H1 (cell line): ENCODE data around the gene TXNDC16. TPM values are rescaled to one million over a fixed set of nuclear protein-coding genes. Genes with fewer than 3 reads are reported as not detected.

ENCODE experiments used
- CTCF ChIA-PET: fragments of 300-600 bp; sonication (Branson Sonifier 250); formaldehyde crosslinking; loops from one replicate; lab custom pipeline; 2021; ENCODE audit not compliant: partially characterized antibody; lab: Charles Lee
- POLR2A ChIA-PET: fragments of 300-600 bp; sonication (Branson Sonifier 250); formaldehyde crosslinking; loops from one replicate; lab custom pipeline; 2021; ENCODE audit warnings: inconsistent platforms; ENCODE audit not compliant: partially characterized antibody; lab: Charles Lee
- DNase-seq, 2 experiments: peaks; one replicate each; pipeline versions ENCODE4 v3.0.0 to v3.0.0-alpha.2; 2010 to 2022; ENCODE audit warnings: low spot score in 2 of 2, low read depth in 1 of 2, mixed read lengths in 1 of 2
- FAIRE-seq: peaks from 2 replicates; lab custom pipeline; 2011; peaks lifted over from hg19 to GRCh38; lab: Jason Lieb, UNC
- H2AFZ ChIP-seq: 2 replicates; pipeline ENCODE4 v1.8.1; 2012; ENCODE audit warnings: low read length, inconsistent platforms
- H2AK5ac ChIP-seq: 2 replicates; pipeline ENCODE4 v1.6.1; 2013; ENCODE audit warnings: low read depth, low read length
- H2BK120ac ChIP-seq: replicated peaks from 2 replicates; pipeline ENCODE3; 2013; ENCODE audit warnings: low read depth, low read length, inconsistent platforms
- H2BK12ac ChIP-seq: 2 replicates; pipeline ENCODE4 v1.6.1; 2013; ENCODE audit warnings: low read depth, low read length
- H2BK15ac ChIP-seq: 2 replicates; pipeline ENCODE4 v1.6.1; 2013; ENCODE audit warnings: low read length
- H2BK20ac ChIP-seq: 2 replicates; pipeline ENCODE4 v1.6.1; 2013; ENCODE audit warnings: low read length
- H2BK5ac ChIP-seq: 2 replicates; pipeline ENCODE4 v1.6.1; 2013; ENCODE audit warnings: low read depth, low read length
- H3K14ac ChIP-seq: 2 replicates; pipeline ENCODE4 v1.6.1; 2013; ENCODE audit warnings: inconsistent platforms; ENCODE audit not compliant: insufficient read length
- H3K18ac ChIP-seq: 2 replicates; pipeline ENCODE4 v1.6.1; 2013; ENCODE audit warnings: low read length; ENCODE audit errors: extremely low read depth
- H3K23ac ChIP-seq: 2 replicates; pipeline ENCODE4 v1.6.1; 2013; ENCODE audit warnings: inconsistent platforms; ENCODE audit not compliant: insufficient read length
- H3K23me2 ChIP-seq: 2 replicates; pipeline ENCODE4 v1.6.1; 2013; ENCODE audit warnings: low read depth, low read length
- H3K27ac ChIP-seq: 2 replicates; pipeline ENCODE4 v1.6.1; 2011; ENCODE audit warnings: low read depth, low read length, inconsistent platforms
- H3K27me3 ChIP-seq, 4 experiments: replicated peaks in 1 of 4; 1 replicate in 1 of 4; 2 replicates in 3 of 4; pipeline versions ENCODE4 v1.6.1 to v1.8.1; 2011 to 2013; ENCODE audit warnings: low read length in 3 of 4, mild to moderate bottlenecking in 3 of 4, inconsistent platforms in 2 of 4, mixed read lengths in 2 of 4, moderate library complexity in 1 of 4; ENCODE audit not compliant: control insufficient read depth in 3 of 4, insufficient read depth in 3 of 4; ENCODE audit errors: extremely low read depth in 1 of 4
- H3K36me3 ChIP-seq, 4 experiments: 2 replicates each; pipeline versions ENCODE4 v1.6.1 to v1.8.1; 2011 to 2013; ENCODE audit warnings: mild to moderate bottlenecking in 4 of 4, low read length in 3 of 4, moderate library complexity in 2 of 4, control low read depth in 1 of 4, inconsistent platforms in 1 of 4; ENCODE audit not compliant: insufficient read depth in 4 of 4, control insufficient read depth in 2 of 4
- H3K4ac ChIP-seq: replicated peaks from 2 replicates; pipeline ENCODE3; 2013; ENCODE audit warnings: low read length, low read depth, mixed read lengths, inconsistent platforms; ENCODE audit not compliant: insufficient read length
- H3K4me1 ChIP-seq, 4 experiments: replicated peaks in 1 of 4; 1 replicate in 1 of 4; 2 replicates in 3 of 4; pipeline versions ENCODE4 v1.6.1 to v1.8.1; 2011 to 2013; ENCODE audit warnings: low read length in 3 of 4, inconsistent platforms in 2 of 4, mixed read lengths in 1 of 4; ENCODE audit not compliant: insufficient read depth in 4 of 4, control insufficient read depth in 3 of 4
- H3K4me2 ChIP-seq, 2 experiments: 2 replicates each; pipeline versions ENCODE4 v1.6.1 to v1.8.1; 2011 to 2013; ENCODE audit warnings: low read depth in 2 of 2, low read length in 2 of 2, control low read depth in 1 of 2, inconsistent platforms in 1 of 2, mild to moderate bottlenecking in 1 of 2; ENCODE audit not compliant: insufficient read depth in 1 of 2
- H3K4me3 ChIP-seq, 4 experiments: fragments of 200-600, 300-600 bp in 1 of 4; sonication (generic), shearing (Covaris generic), sonication (Bioruptor Twin) in 1 of 4; 2 replicates each; pipeline versions ENCODE4 v1.5.1 to v1.8.1; 2011 to 2016; ENCODE audit warnings: low read length in 4 of 4, low read depth in 3 of 4, control low read depth in 2 of 4, inconsistent platforms in 2 of 4, mild to moderate bottlenecking in 2 of 4, mixed read lengths in 1 of 4, moderate library complexity in 1 of 4; ENCODE audit not compliant: insufficient read depth in 2 of 4; ENCODE audit errors: extremely low read depth in 1 of 4
- H3K56ac ChIP-seq: replicated peaks from 2 replicates; pipeline ENCODE3; 2013; ENCODE audit warnings: low read depth, mild to moderate bottlenecking, mixed read lengths, low read length, inconsistent platforms; ENCODE audit not compliant: insufficient read length
- H3K79me1 ChIP-seq: 2 replicates; pipeline ENCODE4 v1.6.1; 2013; ENCODE audit warnings: low read depth, low read length, control low read depth
- H3K79me2 ChIP-seq, 2 experiments: 2 replicates each; pipeline versions ENCODE4 v1.6.1 to v1.8.1; 2012 to 2013; ENCODE audit warnings: low read length in 2 of 2, mild to moderate bottlenecking in 2 of 2, inconsistent platforms in 1 of 2; ENCODE audit not compliant: insufficient read depth in 2 of 2, control insufficient read depth in 1 of 2
- H3K9ac ChIP-seq, 4 experiments: replicated peaks in 1 of 4; 1 replicate in 1 of 4; 2 replicates in 3 of 4; pipeline versions ENCODE4 v1.6.1 to v1.8.1; 2011 to 2013; ENCODE audit warnings: low read depth in 3 of 4, low read length in 3 of 4, control low read depth in 2 of 4, mild to moderate bottlenecking in 2 of 4, moderate library complexity in 2 of 4, inconsistent platforms in 1 of 4; ENCODE audit errors: extremely low read depth in 1 of 4
- H3K9me3 ChIP-seq, 2 experiments: 2 replicates each; pipeline versions ENCODE4 v1.6.1 to v1.8.1; 2012 to 2013; ENCODE audit warnings: mild to moderate bottlenecking in 2 of 2, moderate library complexity in 2 of 2, control low read depth in 1 of 2, inconsistent platforms in 1 of 2, low read depth in 1 of 2, low read length in 1 of 2, mixed read lengths in 1 of 2; ENCODE audit not compliant: insufficient read depth in 2 of 2
- H4K20me1 ChIP-seq, 2 experiments: replicated peaks in 1 of 2; 2 replicates each; pipeline versions ENCODE3 to v1.8.1; 2011 to 2013; ENCODE audit warnings: inconsistent platforms in 2 of 2, low read length in 2 of 2, mild to moderate bottlenecking in 1 of 2; ENCODE audit not compliant: insufficient read depth in 2 of 2, control insufficient read depth in 1 of 2
- H4K5ac ChIP-seq: 2 replicates; pipeline ENCODE4 v1.6.1; 2013; ENCODE audit warnings: low read length, low read depth, mixed read lengths, inconsistent platforms; ENCODE audit not compliant: insufficient read length
- H4K8ac ChIP-seq: 2 replicates; pipeline ENCODE4 v1.8.0; 2013; ENCODE audit warnings: mild to moderate bottlenecking, moderate library complexity, low read length, inconsistent platforms; ENCODE audit not compliant: insufficient read depth; ENCODE audit errors: extremely low read depth
- H4K91ac ChIP-seq: replicated peaks from 2 replicates; pipeline ENCODE3; 2013; ENCODE audit warnings: low read length, mixed read lengths, inconsistent platforms; ENCODE audit not compliant: insufficient read length
- EP300 ChIP-seq, 2 experiments: IDR thresholded peaks; 1 replicate in 1 of 2; 2 replicates in 1 of 2; pipeline ENCODE4 v1.6.1; 2011 to 2012; ENCODE audit warnings: low read depth in 2 of 2, low read length in 2 of 2, mild to moderate bottlenecking in 2 of 2, borderline replicate concordance in 1 of 2, inconsistent platforms in 1 of 2, moderate library complexity in 1 of 2
- USF2 ChIP-seq: IDR thresholded peaks from 2 replicates; pipeline ENCODE4 v1.6.1; 2011; ENCODE audit warnings: low read length, improper control_type of control experiment
- WGBS, 2 experiments: shearing (Covaris generic) in 1 of 2; methylation state at CpG; one replicate each; pipeline versions ENCODE4 v1.1.6 to v1.1.7; 2013 to 2015; ENCODE audit warnings: low lambda C conversion rate in 2 of 2, mixed read lengths in 2 of 2, inconsistent platforms in 1 of 2, low coverage in 1 of 2, missing lambda C conversion rate in 1 of 2; ENCODE audit not compliant: insufficient replicate concordance in 2 of 2, insufficient coverage in 1 of 2, insufficient read length in 1 of 2; ENCODE audit errors: extremely low coverage in 1 of 2, missing lambda C conversion rate in 1 of 2; 5-methylcytosine and 5-hydroxymethylcytosine counted together
- polyA plus RNA-seq, 7 experiments: library from polyadenylated mRNA; depleted of rRNA in 3 of 7; stranded (reverse) in 5 of 7; unstranded in 2 of 7; fragments of >200 nt in 5 of 7; fragments of 200-250 nt in 2 of 7; gene quantifications; 1 replicate in 5 of 7; 2 replicates in 1 of 7; 4 replicates in 1 of 7; pipeline versions ENCODE4 v1.2.1 to v1.2.3, GENCODE V29; 2011 to 2013; ENCODE audit warnings: missing spikeins in 2 of 7, mixed read lengths in 2 of 7
- total RNA-seq: library from RNA; stranded (reverse); fragmentation: NEBNext Ultra II Directional; extraction: Animal tissue kit (Norgen Biotek cat#: 25700); gene quantifications from 2 replicates; pipeline ENCODE4 v1.2.1, GENCODE V29; 2021

The TXNDC16 gene
- total and polyA plus RNA-seq, 2 of the 8 experiments (the other 6 are each of a cell fraction or from before 2014, with no cell fraction given), result 6.7 to 14.3 TPM

DNA sequence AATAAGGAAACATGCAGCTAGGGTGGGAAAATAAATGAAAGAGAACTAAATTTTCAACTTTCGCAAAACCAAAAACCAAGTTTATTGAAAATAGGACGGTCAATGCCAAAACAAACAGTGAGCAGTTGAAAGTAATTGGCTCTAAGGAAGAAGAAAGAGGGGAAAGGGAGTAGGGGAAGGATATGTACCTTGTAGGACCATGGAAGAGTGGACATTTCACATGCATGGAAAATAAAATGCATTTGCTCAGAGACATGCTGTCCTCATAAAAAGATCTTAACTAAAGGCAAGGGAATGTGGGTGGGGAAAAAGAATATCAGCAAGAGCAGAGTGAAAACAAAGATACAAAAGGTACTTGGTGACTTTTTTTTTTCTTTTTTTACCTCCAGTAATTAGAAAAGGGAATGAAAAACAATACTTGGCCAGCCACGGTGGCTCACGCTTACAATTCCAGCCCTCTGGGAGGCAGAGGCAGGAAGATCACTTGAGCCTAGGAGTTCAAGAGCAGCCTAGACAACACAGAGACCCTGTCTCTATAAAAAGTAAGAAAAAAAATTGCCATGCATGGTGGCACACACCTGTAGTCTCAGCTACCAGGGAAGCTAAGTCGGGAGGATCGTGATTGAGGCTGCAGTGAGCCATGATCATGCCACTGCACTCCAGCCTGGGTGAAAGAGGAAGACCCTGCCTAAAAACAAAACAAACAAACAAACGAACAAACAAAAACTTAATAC is 6.6 kb downstream of the TXNDC16 start:
- Histone ChIP-seq H2BK12ac (no peak overlapping the region), H3K14ac (no peak overlapping the region), H3K36me3 (peaks cover 0 to 4% (median 0%) of the 10 kb centered on the region in 4 experiments; a peak in 1 of 8 replicates), H3K4me2 (peak overlapping the region in 1 of 2 experiments; percentile 33; a peak in 1 of 4 replicates), H2BK120ac (no peak overlapping the region), H2AFZ (no peak overlapping the region), H3K4ac (no peak overlapping the region), H2BK5ac (no peak overlapping the region), H3K79me2 (peaks cover 0 to 24% of the 10 kb centered on the region in 2 experiments; a peak in 2 of 4 replicates), H3K18ac (no peak overlapping the region), H4K5ac (no peak overlapping the region), H4K20me1 (peaks cover 0 to 2% of the 10 kb centered on the region in 2 experiments), H3K9ac (no peak overlapping the region), H4K91ac (no peak overlapping the region), H3K23ac (no peak overlapping the region), H3K4me1 (peaks cover 0 to 5% (median 2%) of the 10 kb centered on the region in 4 experiments; a peak in 2 of 7 replicates), H2AK5ac (no peak overlapping the region), H3K27me3 (no peaks in the 10 kb centered on the region), H2BK15ac (no peak overlapping the region), H3K9me3 (no peaks in the 10 kb centered on the region), H3K23me2 (no peaks in the 10 kb centered on the region; the same call in 1 of the 2 replicates), H3K79me1 (no peaks in the 10 kb centered on the region; the same call in none of the 2 replicates), H3K4me3 (no peak overlapping the region; a peak in 1 of 8 replicates), H4K8ac (no peak overlapping the region), H3K27ac (no peak overlapping the region), H2BK20ac (no peak overlapping the region), H3K56ac (no peak overlapping the region)
- no peak for DNase-seq
- POLR2A ChIA-PET, result no interaction called here
- WGBS, 2 experiments, result 84% methylated on average over 7 of the region's 7 CpGs; no CpG with 5 or more reads in 1 of the 2 experiments
- CTCF ChIA-PET, result no interaction called here
- no peak for FAIRE-seq
- TF ChIP-seq USF2 (no peak), EP300 (IDR thresholded peaks at IDR 0.05; ENCODE audit: borderline replicate concordance in 1 of 2, low read depth in 2 of 2, low read length in 2 of 2) (no peak)
